ENCODE data around the gene PLA2R1.

PLA2R1 gene

DNA sequence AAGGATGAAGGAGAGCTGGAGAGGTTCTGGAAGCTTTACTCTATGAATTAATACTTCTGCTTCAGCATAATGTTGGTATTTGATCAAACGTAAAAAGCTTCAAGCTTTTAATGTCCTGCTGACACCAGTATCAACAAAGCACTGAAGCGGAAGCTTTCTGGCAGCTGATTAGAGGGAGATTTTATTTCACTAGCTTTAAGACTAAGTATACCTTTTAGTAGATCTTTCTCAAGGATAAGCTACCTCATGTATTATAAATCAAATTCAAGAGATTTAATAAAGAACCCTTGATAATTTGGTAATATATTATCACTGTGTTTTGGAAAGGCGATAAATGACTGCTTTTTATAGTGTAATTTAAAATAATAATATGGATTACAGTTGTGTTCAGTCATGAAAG, 136.4 kb downstream of the PLA2R1 start:
- DNase-seq, result no peak

DNA sequence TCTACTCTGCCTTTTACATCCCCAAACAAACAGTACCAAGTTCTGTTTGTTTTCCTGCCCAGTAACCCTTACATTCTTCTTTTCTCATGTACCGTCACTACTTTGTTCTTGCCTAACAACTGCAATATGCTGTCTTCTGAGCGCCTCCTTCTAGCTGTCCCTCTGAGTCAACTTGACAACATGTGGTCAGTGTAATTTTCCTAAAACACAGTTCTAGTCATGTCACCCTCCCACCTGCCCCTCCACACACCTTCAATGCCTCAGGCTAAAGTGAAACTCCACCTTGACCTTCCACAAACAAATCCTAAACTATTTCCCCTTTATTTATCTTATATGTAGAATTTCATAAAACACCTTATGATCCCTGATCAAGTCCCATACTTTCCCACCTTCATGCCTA, 139.9 kb downstream of the PLA2R1 start:
- DNase-seq, result no peak

DNA sequence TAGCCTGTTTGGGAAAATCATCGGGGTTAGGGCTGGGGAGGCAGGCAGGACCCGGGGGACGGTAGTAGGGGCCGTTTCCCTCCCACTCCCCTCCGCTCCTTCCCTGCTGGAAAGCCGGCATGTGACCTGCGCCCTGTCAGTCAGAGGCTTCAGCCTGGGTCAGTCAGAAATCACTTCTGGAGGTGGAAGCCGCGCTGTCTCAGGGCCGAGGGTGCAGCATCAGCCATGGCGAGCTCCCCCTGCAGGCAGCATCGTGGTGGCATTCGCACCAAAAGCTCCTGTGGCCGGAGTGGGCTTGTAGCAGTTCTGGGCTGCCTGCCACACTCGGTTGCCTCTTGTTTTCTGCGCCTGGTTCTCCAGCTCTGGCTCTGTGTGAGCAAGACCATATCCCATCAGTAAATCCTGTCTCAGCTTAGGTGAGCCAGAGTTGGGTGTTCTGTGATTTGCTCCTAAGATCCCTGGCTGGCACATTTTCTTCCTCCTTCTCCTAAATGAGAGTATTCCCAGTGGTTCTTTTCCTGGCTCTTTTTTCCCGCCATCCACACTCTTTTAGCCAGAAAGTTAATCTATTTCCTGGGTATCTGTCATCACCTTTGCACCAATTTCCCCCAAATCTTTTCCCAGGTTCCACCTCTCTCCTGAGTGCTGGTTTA, 140.5 kb downstream of the PLA2R1 start:
- DNase-seq, result no peak

DNA sequence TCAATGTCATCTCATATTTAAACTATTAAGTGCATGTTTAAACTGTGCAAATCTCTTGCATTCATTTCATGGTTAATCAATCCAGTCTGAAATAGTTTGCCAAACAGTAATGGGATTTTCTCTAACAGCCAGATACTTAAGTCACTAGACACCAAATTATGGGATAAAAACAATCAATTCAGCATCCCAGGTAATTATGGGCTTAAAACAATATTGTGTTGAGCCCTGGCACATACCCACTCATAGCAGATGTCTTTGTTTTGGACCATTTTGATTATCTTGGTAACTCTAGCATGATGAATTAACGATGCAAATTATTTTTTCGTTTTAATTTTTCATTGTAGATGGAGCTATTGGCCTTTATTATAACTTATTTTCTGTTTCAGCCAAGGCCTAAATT, 145.9 kb downstream of the PLA2R1 start:
- peak; percentile 24 to 68 for DNase-seq

DNA sequence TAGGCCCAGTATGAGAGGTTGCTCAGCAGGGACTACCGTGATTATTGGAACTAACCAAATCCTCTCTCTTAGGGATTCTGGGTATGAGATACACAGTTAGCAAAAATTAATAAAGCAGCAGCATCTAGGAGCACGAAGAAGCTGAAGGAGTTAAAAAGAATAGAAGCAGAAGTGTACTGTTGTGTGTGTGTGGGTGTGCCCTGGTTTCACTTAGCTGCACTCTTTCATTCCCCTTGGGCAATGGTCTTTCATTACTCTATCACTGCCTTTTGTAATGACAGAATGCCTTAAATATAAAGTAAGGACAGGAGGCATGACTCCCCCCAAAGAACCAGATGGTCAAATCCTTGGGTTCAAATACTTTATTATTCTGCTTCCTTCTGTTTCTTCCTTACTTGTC, 148.5 kb downstream of the PLA2R1 start:
- no peak for DNase-seq

DNA sequence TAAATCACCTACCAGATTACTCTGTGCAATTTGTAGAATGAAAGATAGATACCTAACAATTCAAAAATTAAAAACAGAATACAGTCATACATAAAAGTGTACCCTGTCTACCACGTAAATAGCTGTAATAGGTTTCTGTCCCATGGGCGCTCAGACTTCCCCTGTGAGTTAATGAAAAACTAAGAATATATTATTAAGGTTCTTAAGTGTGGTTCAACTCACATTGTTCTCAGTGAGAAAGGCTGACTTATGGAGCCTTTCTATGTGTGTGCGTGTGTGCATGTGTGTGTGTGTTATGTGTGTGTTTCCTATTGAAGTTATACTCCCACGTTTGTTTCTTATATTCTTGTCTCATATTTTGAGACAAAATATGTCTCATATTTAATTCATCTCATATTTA, 149.8 kb downstream of the PLA2R1 start:
- DNase-seq, result no peak

DNA sequence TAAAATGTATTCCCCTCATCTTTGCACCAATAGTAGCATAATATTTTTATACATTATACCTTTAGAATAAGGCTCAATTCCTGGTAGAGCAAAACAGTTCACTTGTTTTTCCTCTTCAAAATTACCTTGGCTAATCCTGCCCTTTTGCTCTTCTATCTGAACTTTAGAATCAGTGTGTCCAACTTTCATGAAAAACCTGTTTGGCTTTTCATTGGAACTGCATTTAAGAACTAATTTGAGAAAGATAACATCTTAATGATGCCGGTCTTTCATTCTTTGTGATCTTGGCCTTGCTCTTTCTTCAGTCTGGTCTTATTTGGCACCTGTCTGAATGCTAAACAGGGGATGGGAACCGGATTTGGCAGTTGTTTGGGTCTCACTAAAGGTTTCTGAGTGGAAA, 151.5 kb downstream of the PLA2R1 start:
- DNase-seq, result no peak

DNA sequence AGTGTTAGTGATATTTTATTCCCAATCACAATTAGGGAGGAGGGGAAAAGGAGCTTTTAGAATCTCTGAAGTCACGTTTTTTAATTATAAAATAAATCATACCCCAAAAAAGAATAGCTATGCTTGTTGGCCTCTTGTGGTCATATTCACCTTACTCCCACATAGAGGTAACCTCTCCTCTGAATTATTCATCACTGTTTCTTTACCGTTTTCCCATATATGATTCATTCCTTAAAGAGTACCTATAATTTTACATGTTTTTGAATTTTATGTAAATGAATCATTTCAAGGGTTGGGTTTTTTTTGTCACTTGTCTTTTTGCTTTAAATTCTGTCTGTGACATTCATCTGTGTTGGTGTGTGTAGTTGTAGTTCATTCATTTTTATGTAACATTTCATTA, 153.8 kb downstream of the PLA2R1 start:
- DNase-seq, result no peak

DNA sequence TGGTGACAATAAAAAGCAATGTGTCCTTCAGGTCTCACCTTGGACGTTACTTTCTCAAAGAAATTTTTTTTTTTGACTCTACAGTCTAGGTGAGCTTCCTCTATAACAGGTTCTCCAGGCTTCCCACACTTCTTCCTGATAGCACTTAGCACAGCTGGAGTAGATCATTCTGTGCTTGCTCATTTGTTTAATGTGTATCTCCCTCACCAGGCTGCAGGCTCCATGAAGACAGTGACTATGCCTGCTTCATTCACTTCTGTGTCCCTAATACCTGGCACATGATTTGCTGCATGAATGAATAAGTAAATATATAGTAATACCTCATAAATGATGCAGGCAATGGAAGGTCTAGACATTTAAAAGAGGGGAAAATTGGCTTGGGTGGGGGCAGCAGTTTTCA, 154.5 kb downstream of the PLA2R1 start:
- DNase-seq, result no peak

DNA sequence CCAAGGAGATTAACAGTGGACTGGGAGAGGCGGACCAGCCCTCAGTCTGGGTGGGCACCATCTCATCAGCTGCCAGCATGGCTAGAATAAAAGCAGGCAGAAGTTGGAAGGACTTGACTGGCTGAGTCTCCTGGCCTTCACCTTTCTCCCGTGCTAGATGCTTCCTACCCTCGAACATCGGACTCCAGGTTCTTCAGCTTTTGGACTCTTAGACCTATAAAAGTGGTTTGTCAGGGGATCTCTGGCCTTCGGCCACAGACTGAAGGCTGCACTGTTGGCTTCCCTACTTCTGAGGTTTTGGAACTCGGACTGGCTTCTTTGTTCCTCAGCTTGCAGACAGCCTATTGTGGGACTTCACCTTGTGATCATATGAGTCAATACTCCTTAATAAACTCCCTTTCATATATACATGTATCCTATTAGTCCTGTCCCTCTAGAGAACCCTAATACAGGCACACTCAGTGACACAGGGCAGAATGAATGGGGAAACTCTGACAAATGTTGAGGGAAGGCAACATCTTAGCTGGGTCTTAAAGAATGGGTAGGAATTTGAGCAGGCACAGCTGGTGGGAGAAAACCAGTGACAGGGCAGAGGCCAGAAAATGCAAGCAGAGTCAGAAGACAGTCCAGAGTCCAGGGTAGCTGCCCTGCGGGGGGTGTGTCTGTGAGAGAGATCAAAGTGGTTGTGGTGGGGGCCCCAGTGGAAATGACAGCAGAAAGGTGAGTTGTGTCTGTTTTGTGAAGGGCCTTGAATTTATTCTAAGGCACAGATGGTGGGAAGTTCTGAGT, 156.3 kb downstream of the PLA2R1 start:
- no peak for DNase-seq

DNA sequence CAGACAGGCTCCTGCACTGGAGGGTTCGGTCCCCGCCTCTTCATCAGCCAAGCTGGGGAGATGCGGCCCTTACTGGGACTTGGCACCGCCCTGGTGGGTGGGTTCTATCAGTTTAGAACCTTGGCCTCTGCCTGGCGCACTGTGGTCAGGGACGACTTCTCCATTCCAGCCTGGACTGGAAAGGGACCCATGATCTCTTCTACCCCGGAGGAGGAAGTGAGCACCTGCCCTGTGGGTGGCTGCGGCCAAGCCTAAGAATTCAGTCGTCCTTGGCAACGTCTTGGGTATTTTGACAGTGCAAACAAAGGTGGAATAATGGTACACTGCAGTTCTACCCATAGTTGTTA, 157.5 kb downstream of the PLA2R1 start:
- no peak for DNase-seq

DNA sequence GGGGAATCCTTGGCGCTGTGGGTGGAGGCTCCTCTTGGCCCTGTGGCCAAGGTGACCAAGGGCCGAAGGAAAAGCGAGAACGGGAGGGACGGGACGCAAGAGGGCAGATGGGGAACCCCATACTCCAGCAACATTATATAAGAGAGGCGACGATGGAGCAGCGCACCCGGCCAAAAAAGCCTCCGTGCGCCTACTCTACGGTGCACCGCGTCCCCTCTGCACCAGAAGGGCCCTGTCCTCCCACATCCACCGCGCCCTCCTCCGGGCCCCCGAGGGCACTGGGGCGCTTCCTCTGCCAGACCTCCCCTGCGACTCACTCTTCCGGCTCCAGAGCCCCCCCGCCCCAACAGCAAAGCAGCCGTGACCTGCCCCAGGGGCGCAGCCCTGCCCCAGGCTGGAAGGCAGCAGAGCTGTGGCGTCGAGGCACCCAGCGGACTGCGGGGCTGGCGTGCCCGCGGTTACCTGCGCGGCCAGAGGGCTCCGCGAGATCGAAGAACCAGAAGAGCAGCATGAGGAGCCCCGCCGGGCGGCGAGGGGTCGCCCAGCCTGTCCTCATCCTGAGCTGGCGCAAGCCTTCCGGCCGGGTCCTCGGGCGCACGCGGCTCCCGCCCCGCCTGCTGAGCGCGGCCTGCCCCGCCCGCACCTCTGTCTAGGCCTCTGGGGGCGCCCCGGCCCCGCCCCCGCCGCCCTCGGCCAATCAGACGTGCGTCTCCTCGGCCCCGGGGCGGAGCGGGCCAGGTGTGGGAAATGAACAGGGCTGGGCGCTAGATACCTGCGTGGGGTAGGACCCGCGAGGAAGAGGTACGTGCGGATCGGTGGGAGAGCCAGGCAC, 158.1 kb downstream of the PLA2R1 start, which contains the start of gene LY75:
LY75 (minus strand) TSS at position 630 of the 832 bp plus-strand sequence.
- peak in 1 of 2 experiments; percentile 44 for DNase-seq

DNA sequence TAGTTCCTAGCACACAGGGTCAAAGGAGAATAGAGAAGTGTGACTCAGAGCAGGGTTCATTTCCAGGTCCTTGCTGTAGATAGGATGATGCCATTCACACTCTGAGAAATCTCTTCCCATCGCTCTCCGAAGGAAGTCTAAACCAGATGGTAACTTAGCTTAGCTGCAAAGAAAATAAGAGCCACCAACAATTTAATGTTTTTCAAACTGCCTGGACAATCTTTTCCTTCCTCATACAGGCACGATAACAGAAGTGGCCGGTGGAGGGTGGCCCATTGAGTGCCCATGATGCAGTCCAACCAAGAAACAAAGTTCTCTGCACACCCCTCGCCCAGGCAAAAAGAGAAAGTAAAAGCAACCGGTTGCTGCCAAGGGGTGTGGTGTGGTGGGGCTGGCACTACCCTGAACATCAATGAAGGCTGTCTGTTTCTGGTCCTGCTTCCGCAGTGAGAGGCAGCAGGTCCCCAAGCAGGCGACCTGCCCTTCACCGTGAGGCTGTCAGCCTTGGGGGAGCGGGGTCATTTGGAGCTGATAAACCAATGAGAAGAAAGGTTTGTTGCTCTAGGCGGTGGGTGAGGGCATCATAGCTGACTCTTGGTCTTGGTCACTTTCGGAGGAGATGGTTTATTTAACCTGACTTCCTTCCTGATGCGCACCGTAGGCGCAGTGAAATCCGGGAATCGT, 158.8 kb downstream of the PLA2R1 start:
- peak in 1 of 2 experiments; percentile 3 for DNase-seq

DNA sequence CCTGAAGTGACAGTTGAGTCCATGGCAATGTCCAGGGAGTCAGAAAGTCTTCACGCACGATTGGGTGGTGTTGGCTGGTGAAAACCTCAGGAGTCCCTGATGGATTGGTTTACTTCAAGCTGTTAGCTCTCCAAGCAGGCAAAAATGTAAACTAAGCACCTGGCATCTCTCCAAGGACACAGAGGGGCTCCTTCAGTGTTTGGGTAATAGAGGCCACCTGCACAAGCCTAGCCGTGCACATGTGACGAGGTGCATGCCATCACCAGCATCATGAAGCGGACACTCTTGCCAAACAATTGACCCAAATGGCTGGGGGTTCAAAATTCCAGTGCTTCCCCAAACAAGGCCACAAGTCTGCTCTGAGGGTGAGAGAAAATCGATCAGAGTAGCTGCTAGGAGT, 159.7 kb downstream of the PLA2R1 start:
- DNase-seq, result peak; percentile 35 to 76

DNA sequence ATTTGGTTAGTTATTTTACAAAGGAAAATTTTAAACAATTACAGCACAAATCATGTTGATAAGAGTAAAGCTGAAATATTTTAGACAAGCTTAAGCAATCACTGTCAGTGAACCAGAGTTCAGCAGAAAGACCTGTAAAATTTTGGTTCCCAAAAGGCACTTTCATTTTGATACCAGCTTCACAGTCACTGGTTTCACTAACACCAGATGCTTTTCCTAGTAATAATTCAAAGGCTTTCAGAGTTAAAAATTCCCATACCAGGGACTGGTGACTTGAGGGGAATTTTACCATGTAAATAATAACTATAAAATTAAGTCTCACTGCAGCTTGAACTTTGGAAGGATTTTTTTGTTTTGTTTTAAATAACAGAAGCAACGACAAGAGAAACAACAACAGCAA, 162.1 kb downstream of the PLA2R1 start:
- no peak for DNase-seq

DNA sequence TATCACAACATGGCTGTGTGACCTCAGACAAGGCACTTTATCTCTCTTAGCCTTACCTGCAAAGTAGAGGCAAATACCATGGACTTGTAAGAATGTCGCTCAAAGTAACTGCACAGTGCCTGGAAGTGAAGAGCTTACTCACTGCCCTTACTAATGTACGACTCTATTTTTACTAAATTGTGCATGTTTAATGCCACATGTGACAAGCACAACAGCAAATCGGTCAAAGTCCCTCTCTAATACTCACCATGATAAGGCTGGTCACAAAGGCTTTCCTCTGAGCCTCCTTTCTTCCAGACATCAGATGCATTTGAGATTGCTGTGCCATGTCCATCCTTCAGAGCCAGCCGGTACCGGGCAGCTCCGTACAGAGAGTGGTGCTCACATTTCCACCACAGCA, 164.0 kb downstream of the PLA2R1 start:
- DNase-seq, result no peak

DNA sequence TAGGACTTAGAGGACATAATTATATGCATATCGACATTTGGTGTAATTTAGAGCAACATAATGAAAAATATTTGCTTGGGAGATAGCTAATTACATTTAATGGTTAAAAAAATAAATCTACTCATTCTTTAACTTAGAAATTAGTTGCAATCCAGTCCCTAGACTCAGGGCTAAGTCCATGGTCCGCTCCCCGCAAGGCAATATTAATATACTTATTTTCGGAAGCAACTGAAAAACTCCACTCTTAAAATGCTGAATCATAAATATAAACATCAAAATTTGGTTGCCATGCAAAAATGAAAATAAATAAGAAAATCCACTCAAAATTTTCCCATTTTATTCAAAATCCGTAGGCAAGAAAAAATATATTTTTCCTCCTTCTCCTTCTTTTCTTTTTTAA, 164.7 kb downstream of the PLA2R1 start:
- no peak for DNase-seq

DNA sequence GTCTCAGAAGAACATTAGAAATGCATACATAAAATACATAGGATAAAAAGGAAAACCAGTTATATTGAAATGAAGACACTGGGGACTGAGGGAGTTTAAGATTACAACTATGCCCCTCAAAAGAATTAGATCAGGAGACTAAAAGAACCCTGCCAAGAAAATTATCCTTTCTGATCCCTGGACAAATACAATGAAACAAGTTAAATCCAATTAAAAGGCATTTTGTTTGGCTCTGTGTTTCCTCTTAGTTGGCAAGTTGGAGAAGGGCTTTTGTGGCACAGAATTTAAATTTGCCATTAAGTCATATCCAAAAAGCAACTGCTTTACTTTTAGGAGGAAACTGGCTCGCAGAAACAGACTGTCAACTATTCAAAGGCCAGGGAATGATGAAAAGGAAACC, 165.3 kb downstream of the PLA2R1 start:
- no peak for DNase-seq

DNA sequence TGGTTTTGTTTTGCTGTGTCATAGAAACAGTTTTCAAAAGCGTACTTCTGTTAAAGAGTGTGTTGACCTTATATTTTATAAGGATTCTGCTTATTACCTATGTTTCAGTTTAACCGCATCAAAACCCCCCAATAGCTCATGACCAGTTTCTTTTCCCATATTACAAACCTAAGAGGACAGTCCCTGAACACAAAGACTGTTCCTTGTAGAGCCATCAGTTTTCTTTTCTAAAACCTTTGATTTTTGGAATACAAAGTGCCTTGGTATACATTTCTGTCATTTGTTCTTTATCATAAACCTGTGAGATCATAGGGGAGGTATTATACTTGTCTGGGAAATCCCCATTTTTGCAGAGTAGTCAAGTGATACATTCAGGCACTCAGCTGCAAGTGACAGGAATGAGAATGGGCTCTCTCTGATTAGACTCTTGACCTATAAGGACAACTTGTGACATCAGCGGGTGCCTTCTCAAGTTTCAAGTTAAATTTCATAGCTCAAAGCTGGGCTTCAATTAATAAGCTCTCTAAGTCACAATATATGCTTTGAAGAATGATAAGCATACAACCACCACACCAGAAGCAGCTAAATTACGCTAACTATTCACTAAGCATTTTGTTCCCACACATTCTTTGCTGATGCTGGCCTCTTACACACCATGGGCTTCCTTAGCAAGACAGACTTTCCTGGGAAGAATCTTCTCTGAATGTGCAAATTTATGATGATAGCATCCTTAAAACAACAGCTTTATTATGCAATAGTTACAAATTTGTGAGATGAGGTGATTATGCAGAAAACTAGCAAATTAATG, 167.0 kb downstream of the PLA2R1 start:
- DNase-seq, result peak in 1 of 2 experiments; percentile 18

DNA sequence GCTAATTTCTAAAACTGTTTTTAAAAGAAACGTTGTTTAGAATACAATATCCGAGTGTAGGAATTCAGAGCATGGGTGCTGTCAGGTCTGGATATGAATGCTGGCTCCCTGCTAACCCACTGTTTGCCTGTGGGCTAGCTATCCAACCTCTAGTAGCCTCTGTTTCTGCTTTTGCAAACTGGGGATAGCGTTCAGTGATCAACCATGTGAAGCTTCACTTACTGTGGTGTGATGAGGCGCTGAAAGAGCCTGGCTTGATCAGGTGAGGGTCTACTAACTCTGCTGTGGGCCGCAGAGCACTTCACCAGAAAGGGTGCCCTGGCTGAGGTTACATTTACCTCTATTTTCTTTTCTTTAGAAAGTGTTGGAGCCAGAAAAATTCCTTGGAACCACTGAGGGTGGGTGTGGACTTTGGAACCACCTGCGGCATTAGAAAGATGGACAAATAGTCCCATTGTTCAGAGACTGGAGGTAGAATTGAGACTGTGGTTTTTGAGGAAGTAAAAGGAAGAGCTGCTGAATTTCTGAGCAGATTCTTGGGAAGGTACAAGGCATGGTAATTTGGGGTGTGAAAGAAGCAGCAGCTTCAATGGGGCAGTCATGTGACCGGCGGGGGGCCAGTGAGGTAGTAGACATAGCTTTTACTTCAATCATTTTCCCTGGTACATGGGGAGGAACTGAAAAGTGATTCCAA, 168.1 kb downstream of the PLA2R1 start:
- no peak for DNase-seq

DNA sequence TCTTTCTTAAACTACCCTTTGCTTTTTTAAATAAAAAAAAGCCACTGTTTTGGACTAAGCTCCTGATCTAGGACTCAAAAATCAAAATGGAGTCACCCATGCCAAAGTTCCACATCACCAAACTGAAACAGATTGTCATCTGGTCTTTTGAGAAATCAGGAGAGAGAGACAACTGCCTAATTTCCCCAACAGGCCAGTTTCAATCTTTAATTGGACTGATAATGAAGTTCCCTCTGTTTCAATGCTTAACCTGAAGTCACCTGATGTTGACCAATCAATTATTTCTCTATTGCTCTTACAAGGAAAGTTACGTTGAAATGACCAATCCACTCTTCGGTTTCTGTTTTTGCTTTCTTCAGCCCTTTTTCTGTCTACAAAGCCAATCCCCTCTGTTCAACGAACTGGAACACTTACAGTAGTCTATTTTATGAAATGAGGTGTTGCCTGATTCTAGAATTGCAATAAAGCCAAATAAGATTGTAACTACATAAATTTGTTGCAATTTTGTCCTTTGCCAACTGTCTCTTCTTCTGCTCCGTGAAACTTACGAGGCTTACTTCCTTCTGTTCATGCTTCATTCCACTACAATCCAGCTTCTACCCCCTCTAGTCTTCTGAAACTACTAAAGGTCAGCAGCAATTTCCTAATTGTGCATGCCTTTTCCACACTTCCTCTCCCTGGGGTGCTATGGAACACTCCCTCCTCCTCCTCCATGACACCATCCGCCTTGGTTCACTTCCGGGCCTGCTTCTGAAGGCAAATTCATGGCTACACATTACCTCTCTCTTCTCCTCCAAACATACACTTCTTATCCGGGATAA, 169.2 kb downstream of the PLA2R1 start:
- DNase-seq, result no peak

All from NCI-H524 (cell line).